Measurements from ENCODE around the gene RCN2.

The RCN2 gene

DNA sequence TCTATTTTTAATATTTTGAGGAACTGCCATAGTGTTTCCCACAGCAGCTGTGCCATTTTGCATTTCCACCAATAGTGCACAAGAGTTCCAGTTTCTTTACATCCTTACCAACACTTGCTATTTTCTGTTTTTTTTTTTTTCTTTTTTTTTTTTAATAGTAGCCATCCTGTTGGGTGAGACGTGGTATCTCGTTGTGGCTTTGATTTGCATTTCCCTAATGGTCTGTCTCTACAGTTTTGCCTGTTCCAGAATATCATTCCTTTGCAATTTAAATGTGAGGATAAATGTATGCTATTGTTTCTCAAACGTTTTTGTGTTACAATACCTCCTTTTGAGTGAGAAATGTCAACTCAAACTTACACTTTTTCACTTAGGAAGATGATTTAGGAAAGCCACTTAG lies 22.4 kb downstream of the RCN2 start:
- Histone ChIP-seq H3K36me3 (ENCODE audit: control insufficient read depth, insufficient read depth, low read length) (peaks cover 2% of the 10 kb centered on the region), H3K27me3 (replicated peaks; ENCODE audit: control insufficient read depth, insufficient read depth, low read length) (no peaks in the 10 kb centered on the region), H3K4me3 (replicated peaks; ENCODE audit: low read depth, low read length) (no peak overlapping the region)
- TF ChIP-seq, protein P1, sequence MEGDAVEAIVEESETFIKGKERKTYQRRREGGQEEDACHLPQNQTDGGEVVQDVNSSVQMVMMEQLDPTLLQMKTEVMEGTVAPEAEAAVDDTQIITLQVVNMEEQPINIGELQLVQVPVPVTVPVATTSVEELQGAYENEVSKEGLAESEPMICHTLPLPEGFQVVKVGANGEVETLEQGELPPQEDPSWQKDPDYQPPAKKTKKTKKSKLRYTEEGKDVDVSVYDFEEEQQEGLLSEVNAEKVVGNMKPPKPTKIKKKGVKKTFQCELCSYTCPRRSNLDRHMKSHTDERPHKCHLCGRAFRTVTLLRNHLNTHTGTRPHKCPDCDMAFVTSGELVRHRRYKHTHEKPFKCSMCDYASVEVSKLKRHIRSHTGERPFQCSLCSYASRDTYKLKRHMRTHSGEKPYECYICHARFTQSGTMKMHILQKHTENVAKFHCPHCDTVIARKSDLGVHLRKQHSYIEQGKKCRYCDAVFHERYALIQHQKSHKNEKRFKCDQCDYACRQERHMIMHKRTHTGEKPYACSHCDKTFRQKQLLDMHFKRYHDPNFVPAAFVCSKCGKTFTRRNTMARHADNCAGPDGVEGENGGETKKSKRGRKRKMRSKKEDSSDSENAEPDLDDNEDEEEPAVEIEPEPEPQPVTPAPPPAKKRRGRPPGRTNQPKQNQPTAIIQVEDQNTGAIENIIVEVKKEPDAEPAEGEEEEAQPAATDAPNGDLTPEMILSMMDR (IDR thresholded peaks at IDR 0.05; ENCODE audit: insufficient read depth, low read length, poor library complexity, severe bottlenecking), result no peak
- no peak for DNase-seq (ENCODE audit: extremely low read depth, insufficient read length)

DNA sequence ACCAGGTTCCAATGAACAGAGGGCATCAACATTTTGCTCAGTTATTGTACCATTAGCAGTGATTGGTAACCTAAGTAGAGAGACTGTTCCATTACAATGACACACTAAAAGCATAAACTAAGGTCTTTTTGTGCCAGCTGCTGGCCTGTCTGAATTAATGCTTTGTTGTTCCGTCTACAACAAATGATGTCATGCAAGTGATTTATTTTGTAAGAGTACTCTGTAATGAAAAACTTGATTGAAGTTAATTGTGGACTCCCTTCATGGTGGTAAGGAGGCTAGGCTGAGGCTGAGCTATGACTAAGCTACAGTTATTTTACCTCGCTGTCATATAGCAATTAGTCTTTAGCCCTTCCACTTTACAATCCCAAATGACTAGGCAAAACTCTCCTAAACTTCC lies 23.2 kb downstream of the RCN2 start:
- no peak for DNase-seq (ENCODE audit: extremely low read depth, insufficient read length)

DNA sequence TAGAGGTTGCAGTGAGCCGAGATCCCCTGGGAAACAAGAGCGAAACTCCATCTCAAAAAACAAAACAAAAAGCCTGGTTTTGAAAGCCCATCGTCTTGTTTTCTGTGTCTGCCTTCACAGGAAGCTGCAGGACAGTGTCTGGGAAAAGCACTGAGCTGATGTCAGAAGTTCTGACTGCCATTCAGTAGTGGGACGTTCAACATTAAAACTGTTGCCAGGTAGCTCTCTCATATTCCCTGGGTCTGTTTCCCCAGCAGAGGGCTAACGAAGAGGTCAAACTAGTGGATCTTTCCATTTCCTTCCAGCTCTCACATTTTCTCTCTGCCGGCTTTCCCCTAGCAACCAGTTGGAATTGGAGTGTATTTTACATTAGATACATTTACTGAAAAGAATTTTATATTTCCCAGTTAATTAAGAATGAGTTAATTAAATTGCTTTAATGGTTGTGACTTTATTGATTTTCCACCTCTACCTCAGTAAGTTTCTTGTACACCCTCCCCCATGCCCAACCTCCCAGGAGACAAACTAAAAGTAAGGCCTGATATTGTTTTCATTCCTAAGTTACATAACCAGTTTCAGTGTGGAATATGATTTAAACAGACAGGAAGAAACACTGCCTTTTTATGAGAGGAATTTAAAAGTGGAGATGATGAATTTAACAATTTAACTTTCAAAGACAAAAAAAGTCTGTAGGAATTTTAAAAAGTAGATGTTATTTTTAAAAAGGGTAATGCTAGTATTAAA lies 29.9 kb downstream of the RCN2 start:
- DNase-seq (ENCODE audit: extremely low read depth, insufficient read length), result no peak
- peaks cover 2% of the 10 kb centered on the region for H3K27me3 ChIP-seq (replicated peaks; ENCODE audit: control insufficient read depth, insufficient read depth, low read length)
- H3K4me3 ChIP-seq (replicated peaks; ENCODE audit: low read depth, low read length), result no peak overlapping the region
- TF ChIP-seq, protein P1 (IDR thresholded peaks at IDR 0.05; ENCODE audit: insufficient read depth, low read length, poor library complexity, severe bottlenecking), result no peak
- H3K36me3 ChIP-seq (ENCODE audit: control insufficient read depth, insufficient read depth, low read length), result no peaks in the 10 kb centered on the region

More for the DNA sequence above, 23.2 kb downstream of the RCN2 start:
- TF ChIP-seq, protein P1 (IDR thresholded peaks at IDR 0.05; ENCODE audit: insufficient read depth, low read length, poor library complexity, severe bottlenecking), result no peak
- peaks cover 2% of the 10 kb centered on the region for H3K36me3 ChIP-seq (ENCODE audit: control insufficient read depth, insufficient read depth, low read length)
- no peak overlapping the region for H3K4me3 ChIP-seq (replicated peaks; ENCODE audit: low read depth, low read length)
- no peaks in the 10 kb centered on the region for H3K27me3 ChIP-seq (replicated peaks; ENCODE audit: control insufficient read depth, insufficient read depth, low read length)

DNA sequence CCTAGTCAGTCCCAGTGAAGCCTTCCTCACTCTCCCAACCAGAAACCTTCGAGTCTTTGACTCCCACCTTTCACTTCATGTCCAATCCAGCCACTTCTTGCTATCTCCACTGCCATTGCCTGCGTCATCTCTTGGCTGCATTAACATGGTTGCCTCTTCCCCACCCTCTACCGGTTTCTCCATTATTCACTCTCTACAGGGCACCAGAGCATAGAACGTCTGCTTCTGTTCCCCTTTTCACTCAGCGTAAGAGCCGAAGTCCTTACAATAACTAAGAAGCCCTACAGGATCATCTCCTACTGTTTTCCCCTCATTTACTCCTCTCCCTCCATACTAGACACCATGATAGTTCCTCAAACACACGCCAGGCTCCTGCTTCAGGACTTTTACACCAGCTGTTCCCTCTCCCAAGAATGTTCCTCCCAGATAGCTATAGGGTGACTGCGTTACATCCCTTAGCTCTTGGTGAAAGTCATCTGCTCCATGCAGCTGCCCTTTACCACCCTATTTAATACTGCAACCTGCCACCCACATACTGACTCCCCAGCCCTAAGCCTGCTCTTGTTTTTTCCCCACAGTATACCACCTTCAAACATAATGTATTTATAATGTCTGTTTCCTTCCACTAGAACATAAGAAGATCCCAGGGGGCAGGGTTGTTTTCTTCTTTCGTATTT lies 30.9 kb downstream of the RCN2 start:
- Histone ChIP-seq H3K36me3 (ENCODE audit: control insufficient read depth, insufficient read depth, low read length) (no peaks in the 10 kb centered on the region), H3K4me3 (replicated peaks; ENCODE audit: low read depth, low read length) (no peak overlapping the region)
- DNase-seq (ENCODE audit: extremely low read depth, insufficient read length), result no peak

DNA sequence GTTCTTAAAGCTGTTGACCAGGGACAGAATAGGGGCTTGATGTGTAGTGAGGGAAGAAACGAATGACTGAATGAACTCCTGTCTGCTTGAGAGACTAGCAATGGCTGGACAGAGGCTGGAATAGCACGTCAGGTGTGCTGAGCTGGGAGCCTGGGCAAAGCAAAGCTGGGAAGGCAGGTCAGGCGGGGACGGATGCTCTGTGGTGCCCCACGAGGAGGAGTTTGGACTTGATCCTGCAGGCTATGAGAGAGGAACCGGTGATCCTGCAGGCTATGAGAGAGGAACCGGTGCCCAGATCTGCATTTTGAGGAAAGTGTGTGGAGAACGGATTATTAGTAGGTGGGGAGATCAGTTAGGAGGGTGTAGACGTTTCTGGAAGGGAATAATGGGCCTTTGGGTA lies 32.0 kb downstream of the RCN2 start:
- Histone ChIP-seq H3K4me3 (replicated peaks; ENCODE audit: low read depth, low read length) (no peak overlapping the region), H3K27me3 (replicated peaks; ENCODE audit: control insufficient read depth, insufficient read depth, low read length) (peaks cover 2% of the 10 kb centered on the region), H3K36me3 (ENCODE audit: control insufficient read depth, insufficient read depth, low read length) (no peaks in the 10 kb centered on the region)
- DNase-seq (ENCODE audit: extremely low read depth, insufficient read length), result no peak
- TF ChIP-seq, protein P1 (IDR thresholded peaks at IDR 0.05; ENCODE audit: insufficient read depth, low read length, poor library complexity, severe bottlenecking), result no peak

More for the DNA sequence above, 30.9 kb downstream of the RCN2 start:
- H3K27me3 ChIP-seq (replicated peaks; ENCODE audit: control insufficient read depth, insufficient read depth, low read length), result peaks cover 2% of the 10 kb centered on the region
- TF ChIP-seq, protein P1 (IDR thresholded peaks at IDR 0.05; ENCODE audit: insufficient read depth, low read length, poor library complexity, severe bottlenecking), result no peak
